ENCODE results near the gene GRK4.
"Not testable (repeated sequence)": the region's sequence is repeated elsewhere in the genome, so short reads cannot be mapped to it uniquely, and the experiment has no call there.

Gene GRK4

GRCh38 chr4:2962614-2963174 lies 677 bp upstream of the GRK4 start:
- DNase-seq, result no peak

- DNase-seq, result no peak
These were observed 648 bp downstream of the GRK4 start for GRCh38 chr4:2963966-2964471.

- no peak for DNase-seq
These were observed 1.4 kb downstream of the GRK4 start for GRCh38 chr4:2964706-2965258.

DNA sequence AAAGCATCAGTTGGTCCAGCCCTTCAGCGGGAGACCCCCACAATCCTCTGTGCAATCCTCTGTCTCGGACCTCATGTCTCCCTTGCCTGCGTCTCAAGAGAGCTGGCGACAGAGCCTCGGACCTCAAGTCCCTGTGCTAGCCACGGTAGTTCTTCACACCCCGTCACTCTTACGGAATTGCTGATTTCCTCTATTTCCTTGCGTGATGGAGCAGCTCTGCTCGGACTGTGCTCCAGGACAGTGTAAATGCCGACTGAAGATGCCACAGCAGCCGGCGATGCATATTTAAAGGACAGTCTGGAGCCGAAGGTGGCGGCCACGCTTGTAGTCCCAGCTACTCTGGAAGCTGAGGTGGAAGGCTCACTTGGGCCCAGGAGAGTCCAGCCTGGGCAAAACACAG lies 1.9 kb downstream of the GRK4 start:
- no peak for DNase-seq

DNA sequence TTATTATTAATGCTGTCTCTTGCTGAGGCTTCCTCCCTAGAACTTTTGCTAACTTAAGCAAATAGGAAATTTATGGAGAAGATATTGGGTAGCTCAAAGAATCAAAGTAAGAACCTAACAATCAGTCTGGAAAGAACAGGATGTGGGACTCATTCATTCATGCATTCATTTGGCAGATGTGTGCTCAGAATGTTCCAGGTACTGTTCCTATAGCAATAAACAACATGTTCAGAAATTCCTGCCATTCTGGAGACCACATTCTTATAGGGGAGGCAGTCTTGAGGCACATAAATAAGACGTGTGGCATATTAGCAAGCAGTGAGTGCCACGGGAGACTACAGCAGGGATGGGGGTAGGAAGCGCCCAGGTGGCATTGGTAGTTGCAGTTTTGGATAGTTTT lies 5.0 kb downstream of the GRK4 start:
- no peak for DNase-seq

DNA sequence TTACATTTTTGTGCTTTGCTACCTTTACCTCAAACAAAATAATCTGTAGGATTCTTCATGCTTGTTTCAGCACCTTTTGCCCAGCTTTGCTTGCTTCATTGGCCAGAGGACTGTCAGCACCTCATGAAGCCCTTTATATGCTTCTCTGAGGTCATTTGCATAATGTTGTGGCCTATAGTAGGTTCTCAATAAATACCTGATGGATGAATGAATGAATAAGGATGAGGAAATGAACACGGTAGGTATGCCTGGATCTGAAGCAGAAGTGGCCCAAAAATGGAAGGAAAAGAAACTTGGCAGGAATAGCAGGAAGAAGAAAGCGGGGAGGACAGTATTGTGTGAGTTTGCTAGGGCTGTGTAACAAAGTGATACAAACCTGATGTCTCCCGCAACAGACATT lies 7.9 kb downstream of the GRK4 start:
- DNase-seq, result no peak

DNA sequence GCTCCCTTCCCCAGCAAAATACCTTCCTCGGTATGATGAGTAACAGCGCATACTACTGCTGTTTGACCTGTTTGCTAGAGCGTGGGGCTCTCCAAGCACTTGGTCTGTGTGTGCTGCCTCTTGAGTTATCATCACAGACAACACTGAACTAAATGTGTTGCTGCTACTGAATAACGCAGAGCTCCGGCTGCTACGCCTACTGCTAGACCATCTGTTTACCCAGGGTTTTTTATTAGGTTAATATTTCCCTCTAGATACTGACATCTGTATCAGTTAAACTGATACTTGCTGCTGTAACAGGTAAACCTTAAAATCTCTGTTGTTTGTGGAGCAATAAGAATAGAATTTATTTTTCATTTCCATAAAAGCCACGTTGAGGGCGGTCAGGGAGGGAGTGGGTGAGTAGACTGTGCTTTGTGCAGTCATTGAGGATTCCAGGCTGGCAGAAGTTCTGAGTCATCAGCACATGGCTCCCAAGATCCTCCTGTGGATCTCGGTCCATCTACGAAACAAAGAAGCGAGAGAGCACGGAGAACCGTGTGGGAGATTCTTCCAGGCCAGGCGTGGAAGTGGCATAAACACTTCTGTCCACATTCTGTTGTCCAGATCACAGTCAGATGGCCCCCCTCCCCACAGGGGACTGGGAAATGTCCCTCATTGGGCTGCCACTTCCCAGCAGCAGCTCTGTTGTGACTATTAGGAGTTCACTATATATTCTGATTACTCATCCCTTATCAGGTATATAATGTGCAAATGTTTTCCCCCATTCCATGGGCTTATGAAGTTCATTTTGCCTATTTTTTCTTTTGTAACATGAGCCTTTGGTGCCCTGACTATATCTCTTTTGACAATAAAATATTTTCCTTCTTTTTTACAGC lies 14.1 kb downstream of the GRK4 start:
- no peak for DNase-seq

DNA sequence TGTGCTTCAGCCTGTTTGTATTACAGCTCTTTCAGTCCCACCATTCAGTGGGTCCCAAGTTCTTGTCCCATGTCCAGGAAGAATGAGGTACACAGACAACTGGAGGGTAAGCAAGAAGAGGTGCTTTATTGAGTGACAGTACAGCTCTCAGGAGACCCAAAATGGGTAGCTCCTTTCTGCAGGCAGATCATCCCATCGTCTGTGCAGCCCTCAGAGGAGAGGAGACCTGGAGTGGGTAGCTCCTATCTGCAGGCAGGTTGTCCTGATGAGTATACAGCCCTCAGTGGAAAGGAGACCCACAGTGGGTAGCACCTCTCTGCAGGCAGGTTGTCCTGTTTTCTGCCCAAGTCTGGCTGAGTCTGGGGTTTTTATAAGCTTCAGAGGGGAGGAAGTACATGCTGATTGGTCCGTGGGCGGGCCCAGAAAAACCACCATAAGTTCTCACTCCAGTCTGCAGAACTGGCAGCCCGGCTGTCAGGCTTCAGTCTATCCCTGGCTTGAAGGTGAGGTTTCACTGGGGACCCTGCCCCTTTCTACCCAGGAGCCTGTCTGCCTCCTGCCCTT lies 18.0 kb downstream of the GRK4 start:
- no peak for DNase-seq

DNA sequence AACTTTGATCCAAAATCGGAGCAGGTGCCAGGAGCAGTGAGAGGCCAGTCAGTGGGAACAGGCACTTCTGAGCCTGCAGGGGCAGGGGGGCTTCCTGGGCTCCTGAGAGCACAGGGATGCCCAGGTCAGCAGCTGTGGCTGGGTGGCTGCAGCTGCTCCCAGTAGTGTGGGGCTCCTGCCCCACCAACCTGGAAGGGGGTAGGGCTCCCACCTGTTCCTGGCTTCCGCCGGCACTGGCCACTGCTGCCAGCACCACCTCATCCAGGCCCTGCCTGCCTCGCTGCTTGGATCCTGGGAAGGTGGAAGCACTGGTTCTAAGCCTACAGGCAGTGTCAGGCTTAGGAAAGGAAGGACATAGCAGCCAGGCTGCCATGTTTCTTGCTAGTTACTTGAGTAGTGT lies 18.6 kb downstream of the GRK4 start:
- DNase-seq, result no peak

GRCh38 chr4:2983715-2984114 lies 20.3 kb downstream of the GRK4 start:
- DNase-seq, result not testable (repeated sequence)

DNA sequence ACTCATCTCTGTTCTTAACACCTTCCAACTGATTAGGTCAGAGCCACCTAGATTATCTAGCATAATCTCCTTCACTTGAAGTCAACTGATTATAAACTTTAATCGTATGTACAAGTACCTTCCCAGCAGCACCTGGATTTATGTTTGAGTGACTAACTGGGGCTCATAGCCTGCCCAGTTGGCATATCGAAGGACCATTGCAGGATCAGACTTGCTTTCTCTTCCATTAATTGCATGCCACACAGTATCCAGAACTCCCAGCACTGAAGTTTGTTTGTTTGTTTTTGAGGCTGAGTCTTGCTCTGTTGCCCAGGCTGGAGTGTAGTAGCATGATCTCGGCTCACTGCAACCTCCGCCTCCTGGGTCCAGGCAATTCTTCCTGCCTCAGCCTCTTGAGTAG lies 27.9 kb downstream of the GRK4 start:
- DNase-seq, result no peak

DNA sequence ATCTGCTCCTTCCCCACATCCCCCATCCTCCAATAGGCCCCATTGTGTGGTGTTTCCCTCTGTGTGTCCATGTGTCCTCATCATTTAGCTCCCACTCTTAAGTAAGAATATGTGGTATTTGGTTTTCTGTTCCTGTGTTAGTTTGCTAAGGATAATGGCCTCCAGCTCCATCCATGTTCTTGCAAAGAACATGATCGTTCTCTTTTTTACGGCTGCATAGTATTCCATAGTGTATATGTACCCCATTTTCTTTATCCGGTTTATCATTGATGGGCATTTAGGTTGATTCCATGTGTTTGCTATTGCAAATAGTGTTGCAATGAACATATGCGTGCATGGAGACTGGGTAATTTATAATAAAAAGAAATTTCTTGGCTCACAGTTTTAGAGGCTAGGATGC lies 31.5 kb downstream of the GRK4 start:
- DNase-seq, result no peak

DNA sequence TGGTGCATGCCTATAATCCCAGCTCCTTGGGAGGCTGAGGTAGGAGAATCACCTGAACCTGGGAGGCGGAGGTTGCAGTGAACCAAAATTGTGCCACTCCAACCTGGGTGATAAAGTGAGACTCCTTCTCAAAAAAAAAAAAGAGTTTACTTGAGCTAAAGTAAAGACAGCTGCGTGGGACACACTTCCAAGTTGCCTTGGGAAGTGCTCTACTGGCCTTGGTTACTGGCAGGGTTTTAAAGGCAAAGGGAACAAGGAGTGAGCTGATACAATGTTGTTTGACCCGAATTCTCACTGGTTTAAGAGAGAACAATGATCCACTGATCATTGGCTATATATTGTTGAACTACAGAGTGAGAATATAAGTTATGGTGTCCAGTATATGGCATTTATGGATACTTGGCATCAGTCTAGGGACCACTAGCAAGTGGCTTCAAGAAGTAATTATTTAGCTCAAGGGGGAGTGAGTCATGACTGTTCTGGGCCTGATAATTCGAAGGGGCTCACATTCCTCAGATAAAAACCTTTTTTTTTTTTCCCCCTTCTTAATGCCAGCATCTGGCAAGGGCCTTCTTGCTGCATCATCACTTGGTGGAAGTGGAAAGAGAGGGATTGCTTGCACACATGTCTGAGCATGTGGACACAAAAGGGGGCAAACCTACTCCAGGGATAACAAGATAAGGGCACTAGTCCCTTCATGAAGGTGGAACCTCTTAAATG lies 32.3 kb downstream of the GRK4 start:
- no peak for DNase-seq

GRCh38 chr4:2996415-2996814 lies 33.0 kb downstream of the GRK4 start:
- no peak for DNase-seq

GRCh38 chr4:3007724-3008123 lies 44.4 kb downstream of the GRK4 start:
- DNase-seq, result no peak

GRCh38 chr4:3009422-3009821 lies 46.1 kb downstream of the GRK4 start:
- no peak for DNase-seq

- no peak for DNase-seq
These were observed 47.2 kb downstream of the GRK4 start for GRCh38 chr4:3010577-3010976.

- no peak for DNase-seq
These were observed 47.6 kb downstream of the GRK4 start for GRCh38 chr4:3010998-3011397.

GRCh38 chr4:3011456-3012220 lies 48.3 kb downstream of the GRK4 start:
- DNase-seq, result no peak

- DNase-seq, result no peak
These were observed 50.0 kb downstream of the GRK4 start for GRCh38 chr4:3013323-3013722.

DNA sequence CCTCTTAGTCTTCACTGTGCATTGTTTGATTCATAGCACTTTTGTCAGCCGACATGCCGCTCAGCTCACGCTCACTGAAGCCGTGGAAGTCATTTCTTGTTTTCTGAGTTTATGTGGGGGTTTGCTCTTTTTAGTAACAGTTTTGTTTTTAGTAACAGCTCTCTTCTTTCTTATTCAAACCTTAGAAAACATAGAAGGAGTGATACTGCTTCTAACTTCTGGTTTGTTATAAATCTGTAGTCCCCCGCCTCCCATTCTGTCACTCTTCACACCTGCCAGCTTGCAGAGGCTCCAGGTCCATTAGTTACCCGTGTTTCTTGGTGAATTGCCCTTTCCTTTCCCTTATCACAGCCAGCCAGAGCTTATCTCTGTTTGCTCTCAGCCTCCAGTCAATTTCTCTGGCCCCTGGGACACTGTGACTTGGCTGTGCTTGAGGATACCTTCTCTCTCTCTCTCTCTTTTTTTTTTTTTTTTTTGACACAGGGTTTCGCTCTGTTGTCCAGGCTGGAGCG lies 50.5 kb downstream of the GRK4 start:
- DNase-seq, result no peak

- DNase-seq, result no peak
These were observed 53.6 kb downstream of the GRK4 start for GRCh38 chr4:3016961-3017360.

Data from midbrain (tissue), 1 donor.